CD4-positive, alpha-beta T cell treated with Interferon alpha-2 for 1 hour (primary cell): ENCODE results near the gene DGKE.

ENCODE experiments used
- DNase-seq, 2 donors: peaks; one replicate each; pipeline ENCODE4 v3.0.0-alpha.2; 2020 to 2022

Gene DGKE

GRCh38 chr17:56815711-56816110, 18.2 kb upstream of the DGKE start:
- DNase-seq = no peak

GRCh38 chr17:56817066-56817465, 16.9 kb upstream of the DGKE start:
- no peak for DNase-seq

GRCh38 chr17:56819030-56819429, 14.9 kb upstream of the DGKE start:
- no peak for DNase-seq

- DNase-seq = peak; percentile 68 to 84
Measured at GRCh38 chr17:56819431-56820145, 14.4 kb upstream of the DGKE start.

GRCh38 chr17:56820207-56820606, 13.7 kb upstream of the DGKE start:
- no peak for DNase-seq

GRCh38 chr17:56821847-56822534, 12.0 kb upstream of the DGKE start:
- no peak for DNase-seq

- DNase-seq = no peak
Measured at GRCh38 chr17:56822725-56823124, 11.2 kb upstream of the DGKE start.

GRCh38 chr17:56823848-56824247, 10.1 kb upstream of the DGKE start:
- DNase-seq = no peak

- no peak for DNase-seq
Measured at GRCh38 chr17:56824503-56824902, 9.4 kb upstream of the DGKE start.

GRCh38 chr17:56826611-56827414, 7.1 kb upstream of the DGKE start:
- DNase-seq = no peak

- DNase-seq = no peak
Measured at GRCh38 chr17:56830726-56831368, 3.1 kb upstream of the DGKE start.

GRCh38 chr17:56831369-56832095, 2.4 kb upstream of the DGKE start:
- DNase-seq = no peak

GRCh38 chr17:56832446-56832845, 1.5 kb upstream of the DGKE start:
- peak in 1 of 2 donors; percentile 8 for DNase-seq

- peak; percentile 51 to 70 for DNase-seq
Measured at GRCh38 chr17:56833057-56833808, 718 bp upstream of the DGKE start.

- peak; percentile 68 to 77 for DNase-seq
Measured at GRCh38 chr17:56834380-56835263, 671 bp downstream of the DGKE start.

- DNase-seq = no peak
Measured at GRCh38 chr17:56835264-56835585, 1.3 kb downstream of the DGKE start.

- no peak for DNase-seq
Measured at GRCh38 chr17:56838687-56839086, 4.7 kb downstream of the DGKE start.

GRCh38 chr17:56842577-56842976, 8.6 kb downstream of the DGKE start:
- DNase-seq = no peak

- no peak for DNase-seq
Measured at GRCh38 chr17:56845934-56846333, 12.0 kb downstream of the DGKE start.

- DNase-seq = no peak
Measured at GRCh38 chr17:56847106-56847505, 13.2 kb downstream of the DGKE start.

- DNase-seq = no peak
Measured at GRCh38 chr17:56849131-56849530, 15.2 kb downstream of the DGKE start.
